Measurements from ENCODE around the gene EDIL3.

GRCh38 chr5:83921666-83922193 lies 462.9 kb downstream of the EDIL3 start:
- TF ChIP-seq CTCF (IDR thresholded peaks at IDR 0.05 in 2 of 3, conservative IDR thresholded peaks at IDR 0.05 in 1 of 3; ENCODE audit: control insufficient read depth in 2 of 3, extremely low read depth in 1 of 3, insufficient read depth in 1 of 3, low read depth in 3 of 3, low read length in 3 of 3) (no peak), MAX (IDR thresholded peaks at IDR 0.05; ENCODE audit: low read depth, low read length) (no peak), CREM (IDR thresholded peaks at IDR 0.05; ENCODE audit: low read depth) (no peak), REST (IDR thresholded peaks at IDR 0.05; ENCODE audit: low read depth, low read length) (no peak)
